GM12875 (cell line): ENCODE data around the gene POFUT2.
A peak's percentile ranks its signal among the peaks of the same experiment; 100 is the strongest.

ENCODE experiments used
- H3K4me3 ChIP-seq: one replicate; pipeline ENCODE4 v1.5.1; 2011; ENCODE audit warnings: low read depth, low read length, control low read depth
- TF ChIP-seq, protein P1 (sequence below): IDR thresholded peaks from 2 replicates; pipeline ENCODE4 v1.5.1; 2011; ENCODE audit warnings: low read depth, mild to moderate bottlenecking, control low read depth, inconsistent platforms, low read length, moderate library complexity, borderline replicate concordance; ENCODE audit not compliant: insufficient read depth

Gene POFUT2

DNA sequence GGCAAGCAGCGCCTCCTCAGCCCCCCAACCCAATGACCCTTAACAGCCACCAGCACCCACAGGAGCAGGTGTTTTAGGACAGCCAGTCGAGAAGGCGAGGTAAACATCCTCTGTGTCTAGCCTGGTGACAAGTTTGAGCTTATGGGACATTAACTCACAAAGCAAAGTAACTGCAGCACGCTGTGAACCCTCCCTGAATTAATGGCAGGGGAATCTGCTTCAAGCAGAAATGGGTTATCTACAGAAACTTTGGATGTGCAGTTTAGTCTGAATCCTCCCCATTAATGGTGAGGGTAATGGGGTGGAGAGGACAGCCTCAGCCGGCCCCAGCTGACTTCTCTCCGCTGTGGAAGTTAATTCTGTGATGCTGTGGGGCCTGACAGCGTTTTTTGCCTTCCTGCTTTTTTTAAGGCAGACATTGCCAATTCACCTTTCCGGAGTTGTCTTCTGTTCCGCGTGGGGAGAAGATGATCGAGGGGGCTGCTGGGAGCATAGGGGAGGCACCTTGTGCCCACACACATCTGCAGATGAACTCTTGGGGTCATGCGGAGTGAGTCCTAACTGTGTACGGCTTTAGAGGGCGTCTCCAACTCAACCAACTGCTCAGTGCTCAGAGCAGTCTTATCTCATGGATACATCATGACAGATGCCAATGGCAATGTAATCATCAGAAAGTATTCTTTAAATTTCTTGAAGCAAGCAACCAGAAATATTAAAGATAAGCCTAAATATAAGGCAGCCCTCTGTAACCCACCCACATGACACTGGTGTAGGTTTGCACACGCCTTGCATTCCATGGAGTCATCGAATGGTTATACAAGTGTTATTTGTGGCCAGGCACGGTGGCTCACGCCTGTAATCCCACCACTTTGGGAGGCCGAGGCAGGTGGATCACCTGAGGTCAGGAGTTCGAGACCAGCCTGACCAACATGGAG, 41.0 kb downstream of the POFUT2 start:
- no peak overlapping the region for H3K4me3 ChIP-seq
- TF ChIP-seq, protein P1, sequence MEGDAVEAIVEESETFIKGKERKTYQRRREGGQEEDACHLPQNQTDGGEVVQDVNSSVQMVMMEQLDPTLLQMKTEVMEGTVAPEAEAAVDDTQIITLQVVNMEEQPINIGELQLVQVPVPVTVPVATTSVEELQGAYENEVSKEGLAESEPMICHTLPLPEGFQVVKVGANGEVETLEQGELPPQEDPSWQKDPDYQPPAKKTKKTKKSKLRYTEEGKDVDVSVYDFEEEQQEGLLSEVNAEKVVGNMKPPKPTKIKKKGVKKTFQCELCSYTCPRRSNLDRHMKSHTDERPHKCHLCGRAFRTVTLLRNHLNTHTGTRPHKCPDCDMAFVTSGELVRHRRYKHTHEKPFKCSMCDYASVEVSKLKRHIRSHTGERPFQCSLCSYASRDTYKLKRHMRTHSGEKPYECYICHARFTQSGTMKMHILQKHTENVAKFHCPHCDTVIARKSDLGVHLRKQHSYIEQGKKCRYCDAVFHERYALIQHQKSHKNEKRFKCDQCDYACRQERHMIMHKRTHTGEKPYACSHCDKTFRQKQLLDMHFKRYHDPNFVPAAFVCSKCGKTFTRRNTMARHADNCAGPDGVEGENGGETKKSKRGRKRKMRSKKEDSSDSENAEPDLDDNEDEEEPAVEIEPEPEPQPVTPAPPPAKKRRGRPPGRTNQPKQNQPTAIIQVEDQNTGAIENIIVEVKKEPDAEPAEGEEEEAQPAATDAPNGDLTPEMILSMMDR: no peak

DNA sequence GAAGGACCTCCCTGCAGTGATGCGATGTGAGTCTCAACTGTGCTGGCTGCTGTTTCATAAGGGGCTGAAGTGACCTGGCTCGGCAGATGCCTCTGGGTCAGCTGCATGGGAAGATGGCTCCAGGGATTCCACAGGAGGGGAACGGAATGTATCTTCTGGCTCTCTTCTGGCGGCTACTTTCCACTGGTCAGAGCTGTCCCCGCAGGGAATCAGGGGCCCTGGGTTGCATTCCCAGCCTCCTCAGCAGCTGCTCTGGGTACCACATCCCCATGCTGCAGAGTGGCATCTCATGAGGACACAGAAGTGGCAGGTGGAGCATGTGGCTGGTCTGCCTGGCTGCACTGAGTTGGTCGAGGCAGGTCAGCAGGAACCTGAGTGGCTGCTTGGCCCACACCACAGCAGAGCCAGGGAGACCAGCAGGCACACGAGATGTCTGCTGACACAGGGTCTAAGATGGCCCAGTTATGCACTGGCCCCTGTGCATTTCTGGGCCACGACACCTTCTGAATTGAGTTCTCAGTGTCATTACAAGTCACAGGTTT, 42.8 kb downstream of the POFUT2 start:
- TF ChIP-seq, protein P1: no peak
- H3K4me3 ChIP-seq: no peak overlapping the region

DNA sequence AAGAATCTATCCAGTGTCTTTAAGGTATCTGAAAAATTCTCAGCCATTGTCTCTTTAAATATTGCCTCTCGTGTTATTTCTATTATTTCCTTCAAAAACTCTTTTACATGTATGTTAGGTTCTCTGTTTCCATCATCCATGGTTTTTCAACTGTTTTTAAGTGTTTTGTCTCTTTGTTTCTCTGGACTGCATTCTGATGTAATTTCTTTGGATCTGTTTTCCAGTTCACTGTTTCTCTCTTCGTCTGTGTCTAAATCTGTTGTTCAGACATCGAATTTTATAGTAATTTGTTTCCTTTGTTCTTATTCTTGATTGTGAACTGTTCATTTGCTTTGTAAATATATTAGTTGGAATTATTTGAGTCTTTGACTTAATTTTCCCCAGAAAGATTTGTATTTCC, 44.1 kb downstream of the POFUT2 start:
- TF ChIP-seq, protein P1: no peak
- no peak overlapping the region for H3K4me3 ChIP-seq

DNA sequence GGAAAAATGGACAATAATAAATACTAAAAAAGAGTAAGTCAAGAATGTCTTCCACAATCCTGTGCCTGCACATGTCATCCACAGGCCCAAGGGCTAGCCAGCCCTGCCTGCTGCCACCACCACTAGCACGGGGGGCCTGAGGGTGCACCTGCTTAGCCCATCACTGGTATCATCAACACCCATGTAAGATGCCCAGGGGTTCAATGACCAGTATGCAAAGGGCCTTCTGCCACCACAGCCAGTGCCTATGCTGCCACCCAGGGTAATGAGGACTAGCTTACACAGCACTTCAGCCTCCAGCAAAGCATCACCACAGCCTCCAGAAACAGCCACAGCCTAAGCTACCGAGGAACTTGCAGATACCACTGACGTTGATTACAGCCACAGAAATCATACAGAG, 46.3 kb downstream of the POFUT2 start:
- TF ChIP-seq, protein P1: no peak

DNA sequence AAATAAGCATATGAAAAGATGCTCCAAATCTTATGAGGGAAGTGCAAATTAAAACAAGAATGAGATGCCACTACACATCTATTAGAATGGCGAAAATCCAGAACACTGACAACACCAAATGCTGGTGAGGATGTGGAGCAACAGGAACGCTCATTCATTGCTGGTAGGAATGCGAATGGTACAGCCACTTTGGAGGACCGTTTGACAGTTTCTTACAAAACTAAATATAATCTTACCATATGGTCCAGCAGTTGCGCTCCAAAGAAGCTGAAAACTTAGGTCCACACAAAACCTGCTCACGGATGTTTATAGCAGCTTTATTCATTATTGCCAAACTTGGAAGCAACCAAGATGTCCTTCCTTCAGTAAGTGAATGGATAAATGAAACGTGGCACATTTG, 50.3 kb downstream of the POFUT2 start:
- TF ChIP-seq, protein P1: no peak
- H3K4me3 ChIP-seq: no peak overlapping the region

More for the DNA sequence above, 46.3 kb downstream of the POFUT2 start:
- H3K4me3 ChIP-seq: no peak overlapping the region

DNA sequence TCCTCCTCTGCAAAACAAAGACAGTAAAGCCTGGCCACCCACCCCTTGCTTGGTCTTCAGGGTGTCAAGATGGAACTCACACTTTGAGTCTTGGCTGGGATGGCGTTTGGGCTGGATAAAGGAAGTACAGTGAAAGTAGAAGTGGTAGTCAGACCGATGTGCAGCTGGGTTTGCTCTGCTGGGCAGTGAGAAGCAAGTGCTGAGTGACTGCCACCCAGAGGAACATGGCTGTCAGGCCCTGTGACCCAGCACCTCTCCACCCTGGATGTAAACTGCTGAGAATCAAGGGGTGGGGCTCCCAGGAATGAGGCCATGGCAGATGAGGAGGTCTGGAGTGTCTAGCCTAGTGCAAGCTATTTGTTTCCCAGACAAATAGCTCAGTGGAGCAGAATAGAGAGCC, 51.2 kb downstream of the POFUT2 start:
- TF ChIP-seq, protein P1: peak; percentile 24; the same call in 1 of the 2 replicates

DNA sequence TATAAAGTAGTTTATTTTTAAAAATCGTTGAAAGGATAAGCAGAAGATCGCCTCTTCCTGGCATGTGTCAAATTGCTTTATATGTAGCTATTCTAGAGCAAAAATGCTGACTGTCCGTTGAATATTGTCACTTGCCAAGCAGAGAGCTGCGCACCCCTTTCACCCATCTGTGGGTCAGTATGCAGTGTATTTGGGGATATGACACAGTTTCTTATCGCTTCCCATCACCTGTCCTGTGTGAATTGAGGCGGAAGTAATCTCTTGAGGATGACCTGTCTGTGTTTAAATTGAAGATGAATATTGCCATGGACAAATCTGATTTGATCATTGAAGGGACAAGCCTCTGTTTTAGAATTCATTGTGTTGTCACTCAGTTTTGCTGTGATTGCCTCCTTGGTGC, 52.2 kb downstream of the POFUT2 start:
- TF ChIP-seq, protein P1: no peak
- H3K4me3 ChIP-seq: no peak overlapping the region

More for the DNA sequence above, 51.2 kb downstream of the POFUT2 start:
- H3K4me3 ChIP-seq: no peak overlapping the region
